GM19452 (cell line): ENCODE results near the gene RETREG2.
"Not testable (repeated sequence)": the region's sequence is repeated elsewhere in the genome, so short reads cannot be mapped to it uniquely, and the experiment has no call there.

ENCODE experiments used
- ATAC-seq: cut with Tn5 transposase; IDR thresholded peaks from one replicate; pipeline ENCODE4 v1.9.1; 2021; ENCODE audit not compliant: unreplicated experiment

Gene RETREG2

GRCh38 chr2:219186754-219187456, 8.8 kb downstream of the RETREG2 start:
- no peak for ATAC-seq

- no peak for ATAC-seq
These were observed 19.3 kb downstream of the RETREG2 start for GRCh38 chr2:219197388-219197787.

- no peak for ATAC-seq
These were observed 20.9 kb downstream of the RETREG2 start for GRCh38 chr2:219198974-219199373.

GRCh38 chr2:219199470-219200211, 21.6 kb downstream of the RETREG2 start:
- no peak for ATAC-seq

GRCh38 chr2:219200502-219201326, 22.6 kb downstream of the RETREG2 start:
- ATAC-seq = not testable (repeated sequence)

GRCh38 chr2:219201331-219201730, 23.3 kb downstream of the RETREG2 start:
- ATAC-seq = not testable (repeated sequence)

- ATAC-seq = no peak
These were observed 26.5 kb downstream of the RETREG2 start for GRCh38 chr2:219204425-219205164.

- ATAC-seq = no peak
These were observed 27.1 kb downstream of the RETREG2 start for GRCh38 chr2:219205165-219205538.

- no peak for ATAC-seq
These were observed 27.9 kb downstream of the RETREG2 start for GRCh38 chr2:219205981-219206327.

- peak; percentile 98 for ATAC-seq
These were observed 28.5 kb downstream of the RETREG2 start, which contains the start of gene ZFAND2B for GRCh38 chr2:219206328-219207133. Gene ZFAND2B, plus strand, starts transcription at chr2:219206782. Its CDS starts 206 bp downstream, at chr2:219206988.

- ATAC-seq = no peak
These were observed 29.2 kb downstream of the RETREG2 start for GRCh38 chr2:219207134-219207883.

GRCh38 chr2:219207884-219208740, 30.0 kb downstream of the RETREG2 start:
- ATAC-seq = no peak

- ATAC-seq = no peak
These were observed 31.4 kb downstream of the RETREG2 start for GRCh38 chr2:219209236-219210195.

- no peak for ATAC-seq
These were observed 32.3 kb downstream of the RETREG2 start for GRCh38 chr2:219210196-219210885.

GRCh38 chr2:219210886-219211362, 32.8 kb downstream of the RETREG2 start:
- no peak for ATAC-seq

- ATAC-seq = no peak
These were observed 34.9 kb downstream of the RETREG2 start for GRCh38 chr2:219213026-219213415.
